Keratinocyte (primary cell): Measurements from ENCODE around the gene TNPO2.

Experiments used
- EZH2 ChIP-seq: IDR thresholded peaks from one replicate; pipeline ENCODE4 v1.6.1; 2012; ENCODE audit warnings: inconsistent platforms, mild to moderate bottlenecking, low read length, moderate library complexity
- TF ChIP-seq, protein P1 (sequence below), 3 experiments: IDR thresholded peaks in 1 of 3; conservative IDR thresholded peaks in 1 of 3; optimal IDR thresholded peaks in 1 of 3; 2 replicates in 2 of 3; 3 replicates in 1 of 3; pipeline versions ENCODE3 to v1.5.1; 2011; ENCODE audit warnings: low read length in 3 of 3, mild to moderate bottlenecking in 3 of 3, moderate library complexity in 2 of 3, control low read depth in 1 of 3, inconsistent platforms in 1 of 3; ENCODE audit not compliant: insufficient read depth in 2 of 3; ENCODE audit errors: extremely low read depth in 1 of 3

DNA sequence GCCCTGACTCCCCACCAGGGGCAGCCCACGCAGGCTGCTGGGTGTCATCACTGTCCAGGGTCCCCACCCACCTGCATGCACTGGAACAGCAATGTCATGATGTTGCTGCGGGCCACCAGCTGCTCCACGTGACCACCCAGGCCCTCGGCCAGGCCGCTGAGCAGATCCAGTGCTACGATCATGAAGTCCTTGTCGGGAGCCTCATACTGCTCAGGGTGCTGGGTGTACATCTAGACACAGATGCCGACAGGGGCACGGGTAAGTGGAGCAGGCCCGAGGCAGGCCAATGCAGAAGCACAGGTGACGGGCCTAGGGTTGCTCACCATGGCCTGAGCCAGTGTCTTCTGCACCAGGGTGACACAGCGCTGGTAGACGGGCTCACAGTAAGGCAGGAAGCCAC lies 18.6 kb downstream of the TNPO2 start:
- TF ChIP-seq, protein P1, sequence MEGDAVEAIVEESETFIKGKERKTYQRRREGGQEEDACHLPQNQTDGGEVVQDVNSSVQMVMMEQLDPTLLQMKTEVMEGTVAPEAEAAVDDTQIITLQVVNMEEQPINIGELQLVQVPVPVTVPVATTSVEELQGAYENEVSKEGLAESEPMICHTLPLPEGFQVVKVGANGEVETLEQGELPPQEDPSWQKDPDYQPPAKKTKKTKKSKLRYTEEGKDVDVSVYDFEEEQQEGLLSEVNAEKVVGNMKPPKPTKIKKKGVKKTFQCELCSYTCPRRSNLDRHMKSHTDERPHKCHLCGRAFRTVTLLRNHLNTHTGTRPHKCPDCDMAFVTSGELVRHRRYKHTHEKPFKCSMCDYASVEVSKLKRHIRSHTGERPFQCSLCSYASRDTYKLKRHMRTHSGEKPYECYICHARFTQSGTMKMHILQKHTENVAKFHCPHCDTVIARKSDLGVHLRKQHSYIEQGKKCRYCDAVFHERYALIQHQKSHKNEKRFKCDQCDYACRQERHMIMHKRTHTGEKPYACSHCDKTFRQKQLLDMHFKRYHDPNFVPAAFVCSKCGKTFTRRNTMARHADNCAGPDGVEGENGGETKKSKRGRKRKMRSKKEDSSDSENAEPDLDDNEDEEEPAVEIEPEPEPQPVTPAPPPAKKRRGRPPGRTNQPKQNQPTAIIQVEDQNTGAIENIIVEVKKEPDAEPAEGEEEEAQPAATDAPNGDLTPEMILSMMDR (optimal IDR thresholded peaks at IDR 0.05 in 1 of 3, IDR thresholded peaks at IDR 0.05 in 1 of 3, conservative IDR thresholded peaks at IDR 0.05 in 1 of 3; ENCODE audit: extremely low read depth in 1 of 3, insufficient read depth in 2 of 3, low read length in 3 of 3): no peak
- TF ChIP-seq EZH2: no peak
